HG03139 (cell line): ENCODE measurements around the gene WASF3.
"Not testable (repeated sequence)": the region's sequence is repeated elsewhere in the genome, so short reads cannot be mapped to it uniquely, and the experiment has no call there.

ENCODE experiments used
- ATAC-seq: cut with Tn5 transposase; IDR thresholded peaks from one replicate; pipeline ENCODE4 v1.9.1; 2021; ENCODE audit not compliant: unreplicated experiment

WASF3 gene

GRCh38 chr13:26709461-26709860, 152.0 kb downstream of the WASF3 start:
- no peak for ATAC-seq

- no peak for ATAC-seq
Observed at GRCh38 chr13:26710166-26710565, 152.7 kb downstream of the WASF3 start.

DNA sequence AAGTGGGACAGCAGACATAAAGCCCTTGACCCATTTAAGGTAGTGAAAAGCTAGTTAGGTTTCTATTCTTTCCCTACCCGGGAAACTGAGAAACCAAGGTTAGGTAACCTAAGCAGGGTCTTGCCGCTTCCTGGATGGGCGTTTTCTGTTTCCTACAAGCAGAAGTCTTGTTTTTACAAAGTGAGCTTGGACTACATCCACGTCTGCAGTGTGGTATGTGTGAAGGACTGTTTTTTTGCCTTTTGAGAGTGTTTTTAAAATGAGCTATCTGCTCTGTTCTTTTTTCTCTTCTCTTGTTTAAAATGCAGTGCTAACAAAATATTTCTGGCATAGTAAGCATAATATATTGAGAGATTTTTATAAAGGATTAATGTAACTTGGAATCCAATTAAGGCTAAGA, 153.7 kb downstream of the WASF3 start:
- ATAC-seq = no peak

- no peak for ATAC-seq
Observed at GRCh38 chr13:26713341-26713740, 155.9 kb downstream of the WASF3 start.

DNA sequence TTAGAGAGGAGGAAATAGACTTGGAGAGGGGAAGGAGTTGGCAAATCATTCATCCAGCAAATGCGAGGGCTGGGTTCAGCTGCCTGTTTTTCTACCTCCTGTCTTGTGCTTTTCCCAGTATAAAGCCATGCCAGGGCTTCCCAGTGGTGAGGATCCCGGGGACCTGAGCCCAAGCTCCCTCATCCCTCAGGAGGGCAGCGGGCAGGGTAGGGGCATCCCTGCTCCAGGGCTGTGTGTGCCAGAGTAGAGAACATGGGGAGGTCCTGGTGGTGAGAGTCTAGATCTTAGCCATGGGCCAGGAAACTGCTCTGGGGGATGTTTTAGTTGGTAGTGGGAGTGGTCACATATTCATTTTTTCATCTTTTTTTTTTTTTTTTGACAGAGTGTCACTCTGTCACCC, 159.5 kb downstream of the WASF3 start:
- ATAC-seq = no peak

DNA sequence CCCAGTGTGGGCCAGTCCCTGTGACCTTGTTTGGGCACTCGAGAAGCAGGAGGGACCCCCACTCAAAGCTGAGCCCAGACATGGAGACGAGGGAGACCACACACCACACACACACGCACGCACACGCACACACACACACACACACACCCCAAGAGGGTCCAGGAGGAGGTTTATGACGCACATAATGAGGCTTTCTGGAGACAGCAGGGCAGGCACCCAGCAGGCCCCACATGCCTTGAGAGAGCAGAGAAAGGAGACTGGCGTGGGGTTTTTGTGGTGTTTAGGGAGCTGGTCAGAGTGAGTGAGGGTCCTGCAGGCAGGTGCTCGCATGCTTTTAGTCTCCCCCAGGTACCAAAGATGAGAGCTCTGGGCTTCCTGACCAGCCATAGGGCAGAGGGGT, 160.7 kb downstream of the WASF3 start:
- no peak for ATAC-seq

DNA sequence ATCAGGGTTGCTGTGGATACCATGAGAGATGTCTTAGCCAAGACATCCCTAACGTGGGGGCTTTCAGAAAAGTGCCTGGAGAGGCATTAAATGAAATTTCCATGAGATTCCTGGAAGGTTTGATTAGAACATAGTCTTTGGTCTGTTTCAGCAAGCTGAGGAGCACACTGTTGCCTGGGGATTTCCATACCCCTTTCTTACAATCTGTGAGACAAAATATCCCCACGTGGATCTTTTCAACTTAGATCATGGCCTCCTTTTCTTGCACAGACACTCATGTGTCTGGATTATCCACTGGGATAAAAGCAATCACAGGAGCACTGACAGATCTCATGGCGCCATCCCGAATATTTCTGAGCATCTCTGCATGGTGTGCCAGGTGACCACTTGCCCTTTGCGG, 161.4 kb downstream of the WASF3 start:
- ATAC-seq = no peak

DNA sequence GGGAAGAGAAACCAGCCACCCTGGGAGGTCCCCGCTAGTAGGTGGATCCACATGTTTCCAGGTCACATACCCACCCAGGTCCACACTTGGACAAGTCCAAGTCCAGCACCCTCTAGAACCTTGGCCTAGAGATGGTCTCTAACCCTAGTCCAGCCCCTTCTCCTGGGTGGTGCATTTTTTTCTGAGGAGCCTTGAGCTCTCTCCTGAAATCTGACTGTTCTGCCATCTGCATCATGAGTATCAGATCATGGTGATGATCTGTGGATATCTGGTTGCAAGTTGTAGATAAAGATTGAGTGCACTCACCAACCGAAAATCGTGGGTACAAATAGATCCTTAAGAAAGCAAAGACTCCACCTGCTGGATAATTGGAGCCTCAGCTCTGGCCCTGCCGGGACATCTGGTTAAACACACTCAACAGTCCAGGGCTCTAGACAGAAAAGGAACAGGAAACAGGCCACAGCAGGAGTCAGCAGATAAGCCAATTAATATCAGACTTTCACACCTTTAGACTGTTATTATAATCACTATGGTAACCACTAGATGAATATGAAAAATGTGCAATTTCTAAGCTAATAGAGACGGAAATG, 162.0 kb downstream of the WASF3 start:
- no peak for ATAC-seq

DNA sequence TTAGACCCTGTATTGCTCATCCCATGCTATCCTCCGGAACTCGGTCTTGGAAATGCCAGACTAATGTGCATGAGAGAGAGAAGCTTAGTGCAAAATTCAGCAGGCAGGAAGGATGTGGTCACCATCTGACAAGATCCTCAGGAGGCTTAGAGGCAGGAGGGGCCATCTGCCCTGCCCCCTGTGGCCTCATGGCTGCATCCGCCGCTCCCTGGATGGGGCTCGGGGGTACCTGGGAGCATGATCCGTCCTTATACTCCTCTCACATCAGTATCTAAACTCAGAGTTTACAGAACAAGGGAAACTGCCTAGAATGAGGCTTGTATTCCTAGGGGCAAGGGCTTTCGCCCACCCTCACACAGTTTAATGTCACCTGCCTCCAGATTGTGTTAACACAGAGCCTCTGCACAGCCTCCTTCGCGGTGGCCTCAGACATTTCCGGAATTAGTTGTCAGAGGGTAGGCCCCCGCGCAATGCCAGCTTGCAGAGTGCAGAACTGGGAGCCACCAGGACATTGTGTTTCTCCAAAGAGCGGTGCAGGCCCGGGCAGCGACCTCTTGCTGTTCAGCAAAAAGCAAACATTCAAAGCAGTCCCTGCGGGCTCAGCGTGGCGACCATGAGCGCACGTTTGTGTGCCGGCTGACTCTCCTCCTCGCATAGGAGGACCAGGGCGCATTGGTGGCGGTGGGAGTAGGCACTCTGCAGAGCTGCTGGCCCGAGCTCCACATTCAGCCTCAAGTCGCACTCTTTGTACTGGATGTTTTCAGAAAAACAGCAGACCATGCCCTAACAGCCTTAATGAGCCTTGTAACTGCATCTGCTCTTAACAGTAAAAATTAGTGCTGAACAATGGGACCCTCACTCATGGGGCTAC, 164.0 kb downstream of the WASF3 start:
- ATAC-seq = no peak

- ATAC-seq = no peak
Observed at GRCh38 chr13:26722321-26722720, 164.8 kb downstream of the WASF3 start.

GRCh38 chr13:26723620-26724019, 166.1 kb downstream of the WASF3 start:
- not testable (repeated sequence) for ATAC-seq

DNA sequence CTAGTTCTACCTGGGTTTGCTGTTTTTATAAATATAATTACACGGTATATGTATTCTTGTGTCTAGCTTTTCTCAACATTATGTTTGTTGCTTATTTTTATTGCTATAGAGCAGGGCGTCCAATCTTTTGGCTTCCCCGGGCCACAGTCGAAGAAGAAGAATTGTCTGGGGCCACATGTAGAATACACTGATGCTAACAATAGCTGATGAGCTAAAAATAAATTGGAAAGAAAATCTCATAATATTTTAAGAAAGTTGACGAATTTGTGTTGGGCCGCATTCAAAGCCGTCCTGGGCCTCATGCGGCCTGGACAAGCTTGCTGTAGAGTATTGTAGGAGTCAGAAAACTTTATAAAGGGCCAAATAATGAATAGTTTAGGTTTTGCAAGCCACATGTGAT, 169.2 kb downstream of the WASF3 start:
- ATAC-seq = no peak

- no peak for ATAC-seq
Observed at GRCh38 chr13:26727122-26727521, 169.6 kb downstream of the WASF3 start.

- no peak for ATAC-seq
Observed at GRCh38 chr13:26727633-26728032, 170.2 kb downstream of the WASF3 start.

GRCh38 chr13:26735677-26736076, 178.2 kb downstream of the WASF3 start:
- no peak for ATAC-seq
